IPS-18c (cell line): Measurements from ENCODE around the gene HLA-DMB.

Experiments
- H3K4me3 ChIP-seq: 2 replicates; pipeline ENCODE4 v1.7.0; 2013; ENCODE audit warnings: low read depth, mild to moderate bottlenecking, low read length, moderate library complexity; ENCODE audit not compliant: insufficient read depth
- H3K9me3 ChIP-seq: one replicate; pipeline ENCODE4 v1.6.1; 2013; ENCODE audit warnings: mild to moderate bottlenecking, low read length, moderate library complexity; ENCODE audit not compliant: control insufficient read depth, insufficient read depth

The HLA-DMB gene

DNA sequence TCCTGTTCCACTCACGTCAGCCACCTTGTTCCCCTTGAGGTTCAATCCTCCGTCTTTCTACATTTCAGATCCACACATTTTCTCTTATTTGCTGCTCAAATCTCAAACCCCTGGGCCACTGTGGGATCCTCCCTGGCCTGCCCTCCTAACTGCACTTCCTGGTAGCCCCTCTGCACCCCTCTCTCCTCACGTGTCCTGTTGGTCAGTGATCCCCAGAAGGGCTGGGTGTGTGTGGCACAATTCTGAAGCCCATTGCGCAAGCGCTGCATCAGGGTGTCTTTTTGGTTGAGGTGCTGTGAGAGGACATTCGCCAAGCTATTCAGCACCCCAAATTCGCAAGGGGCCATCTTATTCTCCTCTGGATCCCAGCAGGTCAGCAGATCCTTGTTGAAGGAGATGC, 2.3 kb downstream of the HLA-DMB start:
- no peak overlapping the region for H3K4me3 ChIP-seq
- H3K9me3 ChIP-seq: no peaks in the 10 kb centered on the region

DNA sequence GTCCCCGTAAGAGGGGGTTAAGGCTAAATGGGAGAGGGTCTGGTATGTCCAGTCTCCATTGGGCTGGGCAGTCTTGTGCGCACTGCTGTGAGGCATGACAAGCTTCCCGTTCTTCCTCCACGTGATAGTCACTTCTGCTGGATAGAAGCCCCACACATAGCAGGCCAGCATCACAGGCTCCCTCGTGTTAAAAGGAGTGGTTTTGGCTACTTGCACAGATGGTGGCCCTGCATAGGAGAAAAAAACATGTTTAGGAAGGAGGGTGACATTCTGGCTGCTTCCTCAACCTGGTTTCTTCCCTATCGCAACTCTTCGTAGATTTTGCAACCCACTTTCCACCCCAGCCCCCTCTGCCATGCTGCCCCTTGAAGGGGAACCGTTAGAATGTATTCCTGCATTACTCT, 3.6 kb downstream of the HLA-DMB start:
- Histone ChIP-seq H3K4me3 (no peak overlapping the region), H3K9me3 (no peaks in the 10 kb centered on the region)

DNA sequence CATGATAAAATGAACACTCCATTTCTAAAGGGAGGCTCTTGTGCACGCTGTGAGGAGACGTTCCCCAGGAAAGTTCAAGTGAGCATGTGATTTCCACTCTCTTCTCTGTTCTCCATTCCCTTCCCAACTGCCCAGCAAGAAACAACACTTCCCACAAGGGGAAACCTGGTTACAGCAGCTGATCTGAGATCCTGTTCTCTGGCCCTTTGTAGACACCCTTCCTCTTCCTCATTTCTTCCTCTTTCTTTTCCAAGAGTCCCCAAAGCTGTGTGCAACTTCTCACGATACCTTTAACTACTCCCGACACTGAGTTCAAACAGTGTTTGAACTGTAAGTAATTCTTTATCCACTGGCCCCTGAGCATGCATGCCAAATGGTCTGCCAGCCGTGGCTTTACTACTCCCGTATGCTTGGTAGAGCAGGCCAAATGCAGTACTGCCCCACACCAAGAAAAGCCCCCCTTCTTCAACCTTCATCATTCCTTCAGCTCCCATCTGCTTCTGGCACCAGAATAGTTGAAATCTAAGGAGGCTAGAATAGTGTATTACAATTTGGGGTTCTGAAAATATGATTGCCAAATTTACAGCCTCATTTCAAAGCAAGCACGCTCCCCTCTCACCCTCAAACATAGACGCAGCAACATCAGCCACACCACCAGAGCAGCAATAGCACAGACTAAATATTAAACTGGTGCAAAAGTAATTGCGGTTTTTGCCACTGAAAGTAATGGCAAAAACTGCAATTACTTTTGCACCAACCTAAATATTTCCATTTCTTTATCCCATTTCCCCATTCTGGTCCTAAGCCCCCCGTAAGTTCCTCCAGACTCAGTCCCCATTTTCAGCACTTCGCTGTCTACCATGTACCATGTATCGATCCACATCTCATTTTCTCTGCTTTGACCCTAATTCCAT, 4.3 kb downstream of the HLA-DMB start:
- H3K9me3 ChIP-seq: no peaks in the 10 kb centered on the region
- no peak overlapping the region for H3K4me3 ChIP-seq

DNA sequence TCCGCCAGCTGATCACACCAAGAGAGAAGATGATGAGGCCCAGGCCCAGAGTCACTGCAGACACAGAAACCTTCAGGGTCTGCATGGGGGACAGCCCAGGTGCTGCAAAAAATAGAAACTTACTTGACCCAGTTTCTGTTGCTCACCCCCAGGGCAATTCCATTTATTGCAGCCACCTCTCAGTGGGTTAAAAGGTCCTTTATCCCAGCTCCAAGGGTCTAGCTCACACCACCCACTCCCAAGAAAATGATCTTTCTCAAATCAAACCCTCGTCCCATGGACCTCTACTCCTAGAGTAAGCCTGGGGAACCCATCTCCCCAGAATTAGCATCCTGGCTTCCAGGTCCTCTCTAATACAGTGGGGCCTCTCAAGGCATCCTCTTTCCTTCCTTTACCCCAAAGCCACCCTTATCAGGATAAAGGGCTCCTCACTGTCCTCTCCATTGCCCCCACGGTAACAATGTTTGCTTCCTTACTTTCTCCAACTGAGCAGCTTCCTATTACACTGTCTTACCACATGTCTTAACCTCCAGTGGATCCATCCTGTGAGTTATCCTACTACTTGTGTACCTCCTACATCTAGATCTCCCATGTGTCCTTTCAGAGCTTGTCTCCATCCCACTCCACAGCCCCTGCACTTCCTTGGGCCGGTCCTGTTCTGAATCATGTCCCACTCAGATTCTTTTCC, 5.1 kb downstream of the HLA-DMB start:
- no peaks in the 10 kb centered on the region for H3K9me3 ChIP-seq

GRCh38 chr6:32933661-32934085, 7.2 kb downstream of the HLA-DMB start:
- Histone ChIP-seq H3K4me3 (no peak overlapping the region), H3K9me3 (no peaks in the 10 kb centered on the region)

More for the DNA sequence above, 5.1 kb downstream of the HLA-DMB start:
- no peak overlapping the region for H3K4me3 ChIP-seq

DNA sequence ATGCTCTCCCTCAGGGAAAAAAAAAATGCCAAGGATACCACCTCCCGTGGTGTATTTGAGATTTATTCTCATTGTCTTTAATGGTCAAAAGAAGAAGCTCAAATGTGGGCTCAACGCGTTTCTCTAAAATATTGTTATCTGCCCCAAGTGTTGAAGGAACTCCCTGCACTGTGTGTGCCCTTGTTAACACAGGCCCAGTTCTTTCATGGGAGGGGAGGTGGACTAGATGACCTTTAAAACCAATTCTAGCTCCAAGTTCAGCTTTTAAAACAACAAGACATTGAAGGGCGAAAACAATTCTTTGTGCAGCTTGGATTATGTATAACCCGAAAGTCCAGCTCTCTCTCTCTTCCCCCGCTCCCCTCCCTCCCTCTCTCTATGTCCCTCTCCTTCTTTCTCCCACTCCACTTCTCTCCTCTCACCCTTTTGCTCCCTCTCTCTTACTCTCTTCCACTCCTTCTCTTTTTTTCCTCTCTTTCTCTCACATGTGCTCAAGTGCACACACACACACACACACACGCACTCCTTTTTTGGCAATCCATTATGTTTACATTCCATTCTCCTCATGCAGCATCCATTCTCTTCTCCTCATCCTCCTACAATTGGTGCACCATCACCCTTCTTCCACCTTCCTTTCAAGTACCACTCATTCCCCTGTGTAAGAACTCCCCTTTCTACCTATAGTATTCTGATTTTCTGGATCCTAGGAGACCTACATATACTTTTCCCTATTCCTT, 8.5 kb downstream of the HLA-DMB start:
- Histone ChIP-seq H3K4me3 (no peak overlapping the region), H3K9me3 (no peaks in the 10 kb centered on the region)

- Histone ChIP-seq H3K4me3 (no peak overlapping the region), H3K9me3 (no peaks in the 10 kb centered on the region)
Observed at GRCh38 chr6:32931211-32931610, 9.6 kb downstream of the HLA-DMB start.

DNA sequence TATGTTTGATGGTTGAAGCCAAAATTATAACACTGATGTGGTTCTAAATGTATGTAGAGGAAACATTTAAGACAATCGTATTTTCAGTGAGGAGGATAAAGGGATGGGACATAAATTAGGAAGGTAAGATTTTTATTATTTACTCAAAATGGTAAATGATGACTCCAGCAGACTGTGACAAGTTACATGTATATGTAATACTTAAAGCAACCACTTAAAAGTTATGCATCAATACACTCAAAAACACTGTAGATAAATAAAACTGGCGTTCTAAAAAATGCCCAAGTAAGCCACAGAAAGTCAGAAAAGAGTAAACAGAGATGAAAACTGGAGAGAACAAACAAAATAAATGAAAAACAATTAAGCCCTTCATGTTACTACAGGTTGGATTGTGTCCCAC, 18.7 kb downstream of the HLA-DMB start:
- H3K4me3 ChIP-seq: no peak overlapping the region
- no peaks in the 10 kb centered on the region for H3K9me3 ChIP-seq

DNA sequence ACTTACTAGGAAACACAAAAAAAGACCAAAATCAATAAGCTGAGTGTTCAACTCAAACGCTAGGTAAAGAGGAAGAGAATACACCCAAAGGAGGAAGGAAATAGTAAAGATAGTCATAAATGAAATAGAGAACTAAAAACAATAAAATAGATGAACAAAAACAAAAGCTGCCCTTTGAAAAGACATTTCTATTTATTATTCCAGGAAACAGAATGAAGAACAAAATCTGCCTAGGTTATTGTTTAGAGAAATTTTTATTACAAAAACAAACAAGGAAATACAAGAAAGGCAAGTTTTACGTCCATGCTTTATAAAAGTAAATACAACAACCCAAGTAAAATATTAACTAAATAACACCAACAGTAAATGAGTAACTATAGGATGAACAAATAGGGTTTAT, 20.1 kb downstream of the HLA-DMB start:
- Histone ChIP-seq H3K9me3 (no peaks in the 10 kb centered on the region), H3K4me3 (no peak overlapping the region)

GRCh38 chr6:32912951-32913350, 27.9 kb downstream of the HLA-DMB start:
- no peak overlapping the region for H3K4me3 ChIP-seq
- H3K9me3 ChIP-seq: no peaks in the 10 kb centered on the region

DNA sequence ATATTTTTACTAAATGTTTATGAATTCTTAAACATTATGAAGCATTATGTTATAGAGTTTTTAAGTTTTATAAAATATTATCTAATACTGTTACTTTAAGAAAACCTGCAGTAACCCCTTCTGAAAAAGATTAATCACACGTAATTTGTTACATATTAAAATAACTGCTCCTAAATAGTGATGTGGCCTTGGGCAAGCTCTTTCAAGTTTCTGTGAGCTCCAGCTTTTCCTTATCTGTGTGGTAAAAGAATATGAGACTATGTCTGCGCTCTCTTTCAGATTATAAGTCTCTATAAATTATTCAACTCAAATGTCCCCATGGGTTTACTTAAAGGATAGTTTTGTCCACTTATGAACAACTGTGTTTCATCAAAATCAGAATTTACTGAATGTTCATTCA, 31.9 kb downstream of the HLA-DMB start:
- Histone ChIP-seq H3K4me3 (no peak overlapping the region), H3K9me3 (no peaks in the 10 kb centered on the region)

DNA sequence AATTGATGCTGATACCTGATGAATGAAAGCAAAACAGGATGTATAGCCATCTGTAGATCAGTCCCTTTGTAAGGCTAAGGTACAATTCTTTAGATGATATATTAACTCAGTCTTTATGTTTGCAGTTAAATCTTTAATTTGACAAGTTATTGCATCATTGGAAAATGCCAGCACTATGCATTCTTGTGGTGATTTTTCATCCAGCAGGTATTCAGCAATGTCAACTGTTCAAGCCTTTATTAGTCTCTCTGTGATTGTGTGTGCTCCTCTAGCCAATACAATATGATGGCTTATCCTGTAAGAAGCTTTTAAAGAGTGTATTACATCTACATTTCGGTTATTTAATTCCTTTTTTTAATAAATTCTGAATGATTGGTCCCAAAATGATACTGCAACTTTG, 34.3 kb downstream of the HLA-DMB start:
- H3K4me3 ChIP-seq: no peak overlapping the region
- H3K9me3 ChIP-seq: no peaks in the 10 kb centered on the region

- no peaks in the 10 kb centered on the region for H3K9me3 ChIP-seq
- no peak overlapping the region for H3K4me3 ChIP-seq
Observed at GRCh38 chr6:32905078-32905477, 35.8 kb downstream of the HLA-DMB start.

GRCh38 chr6:32903952-32904351, 36.9 kb downstream of the HLA-DMB start:
- Histone ChIP-seq H3K4me3 (no peak overlapping the region), H3K9me3 (no peaks in the 10 kb centered on the region)

- Histone ChIP-seq H3K4me3 (peak overlapping the region; percentile 97), H3K9me3 (no peaks in the 10 kb centered on the region)
Observed at GRCh38 chr6:32895006-32895345, 45.9 kb downstream of the HLA-DMB start.

- H3K9me3 ChIP-seq: no peaks in the 10 kb centered on the region
- peak overlapping the region; percentile 97 for H3K4me3 ChIP-seq
Observed at GRCh38 chr6:32894085-32895005, 46.5 kb downstream of the HLA-DMB start.

- no peaks in the 10 kb centered on the region for H3K9me3 ChIP-seq
- no peak overlapping the region for H3K4me3 ChIP-seq
Observed at GRCh38 chr6:32890831-32891230, 50.0 kb downstream of the HLA-DMB start.
